GM18907 (cell line): Measurements from ENCODE around the gene B3GAT1.

ENCODE experiments used
- ATAC-seq: cut with Tn5 transposase; IDR thresholded peaks from one replicate; pipeline ENCODE4 v1.9.1; 2021; ENCODE audit warnings: mild to moderate bottlenecking, moderate library complexity; ENCODE audit not compliant: unreplicated experiment

B3GAT1 gene

GRCh38 chr11:134413043-134413825 lies 1.2 kb upstream of the B3GAT1 start:
- no peak for ATAC-seq

- no peak for ATAC-seq
These were observed 1.3 kb downstream of the B3GAT1 start for GRCh38 chr11:134410766-134411165.

GRCh38 chr11:134409552-134410429 lies 2.3 kb downstream of the B3GAT1 start:
- ATAC-seq, result no peak

GRCh38 chr11:134407923-134408322 lies 4.1 kb downstream of the B3GAT1 start:
- no peak for ATAC-seq

GRCh38 chr11:134407321-134407828 lies 4.7 kb downstream of the B3GAT1 start:
- no peak for ATAC-seq

- no peak for ATAC-seq
These were observed 5.5 kb downstream of the B3GAT1 start for GRCh38 chr11:134406264-134407185.

- ATAC-seq, result no peak
These were observed 6.2 kb downstream of the B3GAT1 start for GRCh38 chr11:134405841-134406240.

- ATAC-seq, result no peak
These were observed 6.6 kb downstream of the B3GAT1 start for GRCh38 chr11:134405436-134405835.

GRCh38 chr11:134404575-134405341 lies 7.3 kb downstream of the B3GAT1 start:
- no peak for ATAC-seq

GRCh38 chr11:134402910-134403309 lies 9.1 kb downstream of the B3GAT1 start:
- ATAC-seq, result no peak

GRCh38 chr11:134401825-134402809 lies 9.9 kb downstream of the B3GAT1 start:
- ATAC-seq, result no peak

GRCh38 chr11:134399996-134400395 lies 12.0 kb downstream of the B3GAT1 start:
- no peak for ATAC-seq

- no peak for ATAC-seq
These were observed 12.8 kb downstream of the B3GAT1 start for GRCh38 chr11:134399293-134399654.

- ATAC-seq, result no peak
These were observed 13.3 kb downstream of the B3GAT1 start for GRCh38 chr11:134398644-134399292.

- ATAC-seq, result no peak
These were observed 14.0 kb downstream of the B3GAT1 start for GRCh38 chr11:134398079-134398444.

GRCh38 chr11:134397304-134398078 lies 14.6 kb downstream of the B3GAT1 start:
- no peak for ATAC-seq

- no peak for ATAC-seq
These were observed 17.0 kb downstream of the B3GAT1 start for GRCh38 chr11:134395002-134395401.

GRCh38 chr11:134394311-134394710 lies 17.7 kb downstream of the B3GAT1 start:
- no peak for ATAC-seq
